ENCODE results near the gene FBXO31. TPM values are rescaled to one million over a fixed set of nuclear protein-coding genes. Genes with fewer than 3 reads are reported as not detected.

Gene FBXO31, protein sequence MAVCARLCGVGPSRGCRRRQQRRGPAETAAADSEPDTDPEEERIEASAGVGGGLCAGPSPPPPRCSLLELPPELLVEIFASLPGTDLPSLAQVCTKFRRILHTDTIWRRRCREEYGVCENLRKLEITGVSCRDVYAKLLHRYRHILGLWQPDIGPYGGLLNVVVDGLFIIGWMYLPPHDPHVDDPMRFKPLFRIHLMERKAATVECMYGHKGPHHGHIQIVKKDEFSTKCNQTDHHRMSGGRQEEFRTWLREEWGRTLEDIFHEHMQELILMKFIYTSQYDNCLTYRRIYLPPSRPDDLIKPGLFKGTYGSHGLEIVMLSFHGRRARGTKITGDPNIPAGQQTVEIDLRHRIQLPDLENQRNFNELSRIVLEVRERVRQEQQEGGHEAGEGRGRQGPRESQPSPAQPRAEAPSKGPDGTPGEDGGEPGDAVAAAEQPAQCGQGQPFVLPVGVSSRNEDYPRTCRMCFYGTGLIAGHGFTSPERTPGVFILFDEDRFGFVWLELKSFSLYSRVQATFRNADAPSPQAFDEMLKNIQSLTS
- polyA plus RNA-seq (ENCODE audit: insufficient read length in 3 of 3) = 10 to 100 TPM; 18.3 to 26.1 (median 25.7) TPM
- long read RNA-seq, donor 1, full-length matches to known transcripts = 2 of 2 reads
- long read RNA-seq, donor 1, partial matches to known transcripts = 0 of 2 reads
- long read RNA-seq, donor 1, other reads (novel, unspliced or antisense) = 0 of 2 reads
- long read RNA-seq, donor 2, full-length matches to known transcripts = 1 of 1 reads
- long read RNA-seq, donor 2, partial matches to known transcripts = 0 of 1 reads
- long read RNA-seq, donor 2, other reads (novel, unspliced or antisense) = 0 of 1 reads
- long read RNA-seq, donor 3, full-length matches to known transcripts = 3 of 3 reads
- long read RNA-seq, donor 3, partial matches to known transcripts = 0 of 3 reads
- long read RNA-seq, donor 3, other reads (novel, unspliced or antisense) = 0 of 3 reads
- long read RNA-seq, donor 4 = 0 reads
- long read RNA-seq, donor 5 = 0 reads
- long read RNA-seq, donor 6, full-length matches to known transcripts = 2 of 2 reads
- long read RNA-seq, donor 6, partial matches to known transcripts = 0 of 2 reads
- long read RNA-seq, donor 6, other reads (novel, unspliced or antisense) = 0 of 2 reads
- long read RNA-seq, donor 7, full-length matches to known transcripts = 1 of 1 reads
- long read RNA-seq, donor 7, partial matches to known transcripts = 0 of 1 reads
- long read RNA-seq, donor 7, other reads (novel, unspliced or antisense) = 0 of 1 reads
- long read RNA-seq, donor 8 = 0 reads
- long read RNA-seq, donor 9 = 0 reads
- long read RNA-seq, donor 10, full-length matches to known transcripts = 3 of 3 reads
- long read RNA-seq, donor 10, partial matches to known transcripts = 0 of 3 reads
- long read RNA-seq, donor 10, other reads (novel, unspliced or antisense) = 0 of 3 reads
- long read RNA-seq, donor 11, full-length matches to known transcripts = 4 of 4 reads
- long read RNA-seq, donor 11, partial matches to known transcripts = 0 of 4 reads
- long read RNA-seq, donor 11, other reads (novel, unspliced or antisense) = 0 of 4 reads
- long read RNA-seq, donor 12, partial matches to known transcripts = 86 of 91 reads
- long read RNA-seq, donor 12, other reads (novel, unspliced or antisense) = 5 of 91 reads
- long read RNA-seq, donor 13 = 0 reads
- long read RNA-seq, donor 14, full-length matches to known transcripts = 1 of 1 reads
- long read RNA-seq, donor 14, partial matches to known transcripts = 0 of 1 reads
- long read RNA-seq, donor 14, other reads (novel, unspliced or antisense) = 0 of 1 reads
- long read RNA-seq, donor 15, full-length matches to known transcripts = 2 of 2 reads
- long read RNA-seq, donor 15, partial matches to known transcripts = 0 of 2 reads
- long read RNA-seq, donor 15, other reads (novel, unspliced or antisense) = 0 of 2 reads
- long read RNA-seq, donor 16, full-length matches to known transcripts = 4 of 4 reads
- long read RNA-seq, donor 16, partial matches to known transcripts = 0 of 4 reads
- long read RNA-seq, donor 16, other reads (novel, unspliced or antisense) = 0 of 4 reads

- peak in 10 of 11 donors; percentile 77 to 89 (median 82) for DNase-seq (ENCODE audit: extremely low read depth in 1 of 11, low read depth in 9 of 11, low spot score in 4 of 11)
These were observed at the start of gene FBXO31 for GRCh38 chr16:87383505-87384161. Gene FBXO31, minus strand, starts transcription at chr16:87383776. Its CDS starts 32 bp downstream, at chr16:87383744.

DNA sequence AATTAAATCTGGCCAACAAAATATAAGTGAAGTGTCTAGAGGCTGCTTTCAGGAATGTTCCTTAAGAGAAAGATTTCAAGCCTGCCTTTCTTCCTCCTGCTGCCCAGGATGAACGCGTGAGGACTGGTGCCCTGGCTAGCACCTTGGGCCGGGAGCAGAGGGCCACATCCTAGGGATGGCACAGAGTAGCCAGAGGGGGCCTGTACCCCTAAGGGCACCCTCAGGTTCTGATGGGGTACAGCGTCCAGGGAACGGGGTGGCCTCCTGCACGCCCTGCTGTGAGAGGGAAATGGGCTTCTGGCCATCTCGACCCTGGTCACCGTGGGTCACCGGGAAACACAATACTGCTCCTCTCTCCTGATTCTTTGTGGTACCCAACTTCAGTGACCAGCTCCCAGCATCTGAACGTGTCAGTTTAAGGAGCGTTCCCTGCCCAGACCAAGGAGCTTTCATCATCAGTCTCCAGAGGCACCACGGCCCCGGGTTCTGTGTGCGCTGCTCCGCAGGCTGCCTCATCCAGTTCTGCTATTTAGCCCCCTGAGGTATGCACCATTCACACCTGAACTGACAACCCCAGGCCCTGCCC is 48.8 kb upstream of the FBXO31 start:
- DNase-seq (ENCODE audit: extremely low read depth in 1 of 11, low read depth in 9 of 11, low spot score in 4 of 11) = no peak

GRCh38 chr16:87431926-87432325 is 48.4 kb upstream of the FBXO31 start:
- DNase-seq (ENCODE audit: extremely low read depth in 1 of 11, low read depth in 9 of 11, low spot score in 4 of 11) = no peak

DNA sequence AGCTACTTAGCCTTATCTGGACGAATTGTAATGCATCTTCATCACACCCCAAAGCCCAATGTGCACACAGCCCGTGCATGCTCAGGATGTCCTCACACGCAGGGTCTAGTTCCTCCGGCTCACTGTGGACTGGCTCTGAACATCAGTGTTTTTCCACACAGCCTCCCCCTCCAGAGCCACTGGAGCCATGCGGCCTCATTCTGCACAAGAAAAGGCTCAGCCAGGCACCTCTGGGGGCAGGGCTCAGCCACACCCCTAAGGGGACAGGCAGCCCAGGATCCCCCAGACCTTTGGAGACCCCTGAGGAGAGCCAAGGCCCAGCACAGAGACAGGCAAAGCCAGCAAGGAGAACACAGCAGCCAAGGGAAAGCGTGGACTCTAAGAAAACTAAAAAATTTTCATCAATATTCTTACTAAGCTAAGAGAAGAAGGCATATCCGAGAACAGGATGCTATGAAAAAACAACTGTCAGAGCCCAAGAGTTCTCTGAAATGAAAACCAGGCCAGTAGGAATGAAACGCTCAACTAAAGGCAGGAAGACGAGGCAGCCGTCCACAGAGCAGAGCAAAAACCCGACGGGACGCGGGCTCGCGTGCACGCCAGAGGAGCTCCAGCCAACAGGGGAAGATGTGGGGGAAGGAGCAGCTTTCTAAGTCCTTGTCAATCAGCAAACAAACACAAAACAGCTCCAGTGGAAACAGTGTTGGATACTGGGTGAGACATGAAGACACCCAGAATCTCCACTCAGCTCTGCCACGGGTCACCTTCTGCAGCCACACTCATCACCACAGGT is 43.0 kb upstream of the FBXO31 start:
- no peak for DNase-seq (ENCODE audit: extremely low read depth in 1 of 11, low read depth in 9 of 11, low spot score in 4 of 11)

GRCh38 chr16:87425941-87426340 is 42.4 kb upstream of the FBXO31 start:
- no peak for DNase-seq (ENCODE audit: extremely low read depth in 1 of 11, low read depth in 9 of 11, low spot score in 4 of 11)

DNA sequence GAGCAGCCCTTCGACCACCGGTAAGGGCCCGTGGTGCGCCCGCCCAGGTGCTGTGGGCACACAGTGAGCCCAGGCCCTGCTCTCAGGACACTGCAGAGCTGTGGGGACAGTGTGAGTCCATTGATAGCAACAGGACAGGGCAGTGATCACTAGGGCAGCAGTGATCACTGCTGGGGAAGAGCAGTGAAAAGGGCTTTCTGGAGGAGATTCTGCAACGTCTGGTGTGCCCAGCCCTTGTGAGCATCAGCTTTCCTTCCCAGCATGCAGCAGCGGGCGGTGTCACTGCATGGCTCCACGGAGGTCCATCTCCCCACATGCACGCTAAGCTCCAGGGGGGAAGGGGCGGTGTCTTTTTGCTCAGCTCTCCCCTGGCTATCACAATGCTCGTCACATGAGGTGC is 40.7 kb upstream of the FBXO31 start:
- no peak for DNase-seq (ENCODE audit: extremely low read depth in 1 of 11, low read depth in 9 of 11, low spot score in 4 of 11)

- DNase-seq (ENCODE audit: extremely low read depth in 1 of 11, low read depth in 9 of 11, low spot score in 4 of 11) = no peak
These were observed 39.9 kb upstream of the FBXO31 start for GRCh38 chr16:87423429-87423828.

- no peak for DNase-seq (ENCODE audit: extremely low read depth in 1 of 11, low read depth in 9 of 11, low spot score in 4 of 11)
These were observed 38.5 kb upstream of the FBXO31 start for GRCh38 chr16:87422106-87422505.

- no peak for DNase-seq (ENCODE audit: extremely low read depth in 1 of 11, low read depth in 9 of 11, low spot score in 4 of 11)
These were observed 37.7 kb upstream of the FBXO31 start for GRCh38 chr16:87421003-87421912.

GRCh38 chr16:87420026-87421002 is 36.7 kb upstream of the FBXO31 start:
- no peak for DNase-seq (ENCODE audit: extremely low read depth in 1 of 11, low read depth in 9 of 11, low spot score in 4 of 11)

- DNase-seq (ENCODE audit: extremely low read depth in 1 of 11, low read depth in 9 of 11, low spot score in 4 of 11) = no peak
These were observed 35.1 kb upstream of the FBXO31 start for GRCh38 chr16:87418644-87419043.

GRCh38 chr16:87418216-87418615 is 34.6 kb upstream of the FBXO31 start:
- DNase-seq (ENCODE audit: extremely low read depth in 1 of 11, low read depth in 9 of 11, low spot score in 4 of 11) = no peak

GRCh38 chr16:87417528-87417910 is 33.9 kb upstream of the FBXO31 start:
- no peak for DNase-seq (ENCODE audit: extremely low read depth in 1 of 11, low read depth in 9 of 11, low spot score in 4 of 11)
